Brain microvascular endothelial cell (primary cell): ENCODE results near the gene VPS26C.

Source experiments
- DNase-seq: peaks from one replicate; pipeline ENCODE4 v3.0.0-alpha.2; 2020
- H3K27ac ChIP-seq: fragments of 250-450 bp; sonication (Bioruptor Pico); 2 replicates; pipeline ENCODE4 v1.5.1; 2020; ENCODE audit warnings: mild to moderate bottlenecking, moderate library complexity
- H3K27me3 ChIP-seq: fragments of 250-450 bp; sonication (Bioruptor Pico); replicated peaks from 2 replicates; pipeline ENCODE4 v1.5.1; 2020; ENCODE audit warnings: mild to moderate bottlenecking
- H3K36me3 ChIP-seq: fragments of 250-450 bp; sonication (Bioruptor Pico); replicated peaks from 2 replicates; pipeline ENCODE4 v1.5.1; 2020; ENCODE audit warnings: mild to moderate bottlenecking
- H3K4me3 ChIP-seq: 2 replicates; pipeline ENCODE4 v1.5.1; 2011; ENCODE audit warnings: low read depth, mild to moderate bottlenecking, control low read depth, low read length, moderate library complexity
- CTCF ChIP-seq: IDR thresholded peaks from 2 replicates; pipeline ENCODE4 v1.5.1; 2011; ENCODE audit warnings: low read depth, mild to moderate bottlenecking, moderate library complexity, low read length, control low read depth, inconsistent platforms; ENCODE audit errors: missing control alignments
- in situ Hi-C: cut with HindIII; loops from 2 replicates; pipeline ENCODE4 v1.10.0; 2017; ENCODE audit warnings: low sequenced_read_pairs, low pct_ligation_motif_present

Gene VPS26C

GRCh38 chr21:37202221-37203110 lies 64.7 kb downstream of the VPS26C start:
- no peaks in the 10 kb centered on the region for H3K27me3 ChIP-seq
- no peak for DNase-seq
- H3K36me3 ChIP-seq = peaks cover 54% of the 10 kb centered on the region
- no peak overlapping the region for H3K27ac ChIP-seq
- H3K4me3 ChIP-seq = no peak overlapping the region
- TF ChIP-seq CTCF = no peak
- in situ Hi-C loops = no loop called here

- DNase-seq = no peak
- no peak overlapping the region for H3K4me3 ChIP-seq
- no peaks in the 10 kb centered on the region for H3K27me3 ChIP-seq
- in situ Hi-C loops = no loop called here
- peaks cover 64% of the 10 kb centered on the region for H3K36me3 ChIP-seq
- no peak for TF ChIP-seq CTCF
- no peak overlapping the region for H3K27ac ChIP-seq
These were observed 66.3 kb downstream of the VPS26C start for GRCh38 chr21:37200641-37201480.

- in situ Hi-C loops = no loop called here
- Histone ChIP-seq H3K4me3 (no peak overlapping the region), H3K27me3 (no peaks in the 10 kb centered on the region), H3K27ac (peak overlapping the region; percentile 55), H3K36me3 (peaks cover 67% of the 10 kb centered on the region)
- TF ChIP-seq CTCF = no peak
- peak; percentile 78 for DNase-seq
These were observed 67.8 kb downstream of the VPS26C start for GRCh38 chr21:37199057-37199924.

- Histone ChIP-seq H3K27ac (no peak overlapping the region), H3K27me3 (no peaks in the 10 kb centered on the region), H3K4me3 (no peak overlapping the region), H3K36me3 (peaks cover 65% of the 10 kb centered on the region)
- in situ Hi-C loops = no loop called here
- DNase-seq = no peak
- TF ChIP-seq CTCF = no peak
These were observed 69.4 kb downstream of the VPS26C start for GRCh38 chr21:37197746-37198145.

- Histone ChIP-seq H3K27me3 (no peaks in the 10 kb centered on the region), H3K27ac (no peak overlapping the region), H3K36me3 (peaks cover 67% of the 10 kb centered on the region), H3K4me3 (no peak overlapping the region)
- in situ Hi-C loops = no loop called here
- no peak for TF ChIP-seq CTCF
- no peak for DNase-seq
These were observed 70.3 kb downstream of the VPS26C start for GRCh38 chr21:37196847-37197246.
